GM04504 (cell line): ENCODE data around the gene NANOGP8.
A peak's percentile ranks its signal among the peaks of the same experiment; 100 is the strongest.

Experiments
- DNase-seq: peaks from one replicate; pipeline ENCODE4 v3.0.0-alpha.2; 2012; ENCODE audit warnings: low read depth

NANOGP8 gene

DNA sequence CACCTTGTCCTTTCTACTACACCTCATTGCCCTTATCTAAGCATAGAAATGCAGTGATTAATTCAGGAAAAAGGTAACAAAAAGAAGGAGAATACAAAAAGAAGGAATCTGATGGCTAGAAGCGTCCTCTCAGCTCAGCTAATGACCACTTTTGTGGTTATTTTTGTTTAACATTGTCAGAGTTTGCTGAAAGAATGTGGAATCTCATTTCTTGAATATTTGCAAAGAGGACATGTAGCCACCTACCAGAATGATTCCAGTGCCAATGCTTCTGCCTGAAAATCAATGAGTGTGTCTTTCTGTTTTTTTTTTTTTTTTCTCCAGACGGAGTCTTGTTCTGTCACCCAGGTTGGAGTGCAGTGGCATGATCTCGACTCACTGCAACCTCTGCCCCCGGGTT is 24.5 kb downstream of the NANOGP8 start:
- no peak for DNase-seq

DNA sequence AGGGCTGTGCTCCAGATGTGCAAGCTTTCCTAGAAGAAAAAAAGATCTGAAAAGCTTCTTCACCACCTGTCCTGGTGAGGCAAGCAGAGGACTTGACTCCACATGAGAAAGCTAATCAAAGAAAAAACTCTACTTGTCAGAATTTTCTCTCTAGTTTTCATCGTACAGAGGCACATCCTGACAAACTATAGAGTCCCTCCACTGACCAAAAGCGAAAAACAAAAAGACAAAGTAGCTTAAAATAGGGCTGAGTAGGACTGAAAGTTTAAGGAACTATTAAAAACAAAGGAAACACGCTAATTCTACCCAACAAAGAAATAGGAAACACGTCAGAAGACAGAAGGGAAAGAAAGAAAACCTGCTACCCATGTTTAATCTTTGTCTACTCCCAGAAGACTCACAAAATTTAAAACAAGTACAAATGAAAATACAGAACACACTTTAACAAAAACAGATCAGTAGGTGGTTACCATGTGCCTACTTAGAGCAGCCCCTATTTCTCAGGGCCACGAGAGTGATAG is 26.5 kb downstream of the NANOGP8 start:
- no peak for DNase-seq

DNA sequence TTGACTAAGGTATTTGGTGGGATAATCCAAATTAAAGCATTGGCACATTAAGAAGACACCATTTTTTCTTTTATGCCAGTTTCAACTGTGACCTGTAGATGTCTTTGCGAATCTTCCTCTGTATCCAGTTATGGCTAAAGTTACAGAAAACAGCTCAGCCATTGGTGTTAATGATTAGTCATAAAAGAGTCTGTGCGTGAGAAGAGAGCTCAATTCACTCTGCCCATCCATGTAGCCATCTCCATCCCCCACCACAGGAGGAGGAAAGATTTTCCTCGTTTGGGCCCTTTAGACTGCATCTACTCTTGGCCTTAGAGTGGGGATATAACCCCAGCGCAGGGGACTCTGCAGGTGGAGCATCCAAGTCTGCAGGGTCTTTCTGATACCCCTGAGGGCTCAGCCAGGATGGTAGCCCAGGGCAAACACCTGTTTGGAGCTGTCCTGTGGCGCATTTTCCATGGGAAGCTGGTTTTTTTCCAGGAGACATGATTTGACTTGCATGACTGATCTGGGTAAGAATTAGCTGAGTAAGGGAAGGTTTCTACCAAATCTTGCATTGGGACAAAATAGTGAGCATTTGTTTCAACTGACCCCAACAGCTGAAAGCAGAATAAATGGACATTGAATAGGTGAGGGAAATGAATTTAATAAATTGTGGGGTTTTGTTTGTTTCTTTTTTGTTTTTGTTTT is 29.5 kb downstream of the NANOGP8 start:
- no peak for DNase-seq

DNA sequence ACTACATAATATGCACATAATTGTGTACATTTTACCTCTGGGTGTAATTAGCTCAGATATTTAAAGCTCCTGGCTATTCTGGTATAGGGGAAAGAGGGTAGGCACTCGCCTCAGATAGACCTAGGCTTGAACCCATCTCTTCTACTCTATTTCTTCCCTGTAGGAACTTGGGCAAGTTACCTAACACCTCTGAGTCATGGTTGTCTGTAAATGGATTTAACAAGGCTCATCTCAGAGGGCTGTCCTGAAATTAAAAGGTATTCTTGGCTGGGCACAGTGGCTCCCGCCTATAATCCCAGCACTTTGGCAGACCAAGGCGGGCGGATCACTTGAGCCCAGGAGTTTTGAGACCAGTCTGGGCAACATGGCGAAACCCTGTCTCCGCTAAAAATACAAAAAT is 30.7 kb downstream of the NANOGP8 start:
- no peak for DNase-seq

DNA sequence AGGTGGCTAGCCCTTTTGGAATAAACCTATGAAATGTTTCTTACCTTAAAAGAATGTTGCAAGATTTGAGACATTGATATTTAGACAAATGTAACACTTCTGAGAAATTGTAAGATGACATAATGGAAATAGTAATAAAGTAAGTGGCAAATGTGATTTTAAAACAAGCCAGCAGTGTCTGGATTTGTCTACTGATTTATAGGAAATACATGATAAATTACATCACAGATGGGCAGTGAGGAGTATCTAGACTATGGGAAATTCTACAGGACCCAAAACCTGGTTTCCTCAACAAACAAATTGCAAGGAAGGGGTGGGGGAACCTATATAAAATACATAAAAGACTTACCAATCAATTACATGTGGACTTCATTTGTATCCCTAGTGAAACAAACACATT is 37.1 kb downstream of the NANOGP8 start:
- no peak for DNase-seq

- DNase-seq: no peak
Observed at GRCh38 chr15:35047528-35047927, 37.6 kb downstream of the NANOGP8 start.

DNA sequence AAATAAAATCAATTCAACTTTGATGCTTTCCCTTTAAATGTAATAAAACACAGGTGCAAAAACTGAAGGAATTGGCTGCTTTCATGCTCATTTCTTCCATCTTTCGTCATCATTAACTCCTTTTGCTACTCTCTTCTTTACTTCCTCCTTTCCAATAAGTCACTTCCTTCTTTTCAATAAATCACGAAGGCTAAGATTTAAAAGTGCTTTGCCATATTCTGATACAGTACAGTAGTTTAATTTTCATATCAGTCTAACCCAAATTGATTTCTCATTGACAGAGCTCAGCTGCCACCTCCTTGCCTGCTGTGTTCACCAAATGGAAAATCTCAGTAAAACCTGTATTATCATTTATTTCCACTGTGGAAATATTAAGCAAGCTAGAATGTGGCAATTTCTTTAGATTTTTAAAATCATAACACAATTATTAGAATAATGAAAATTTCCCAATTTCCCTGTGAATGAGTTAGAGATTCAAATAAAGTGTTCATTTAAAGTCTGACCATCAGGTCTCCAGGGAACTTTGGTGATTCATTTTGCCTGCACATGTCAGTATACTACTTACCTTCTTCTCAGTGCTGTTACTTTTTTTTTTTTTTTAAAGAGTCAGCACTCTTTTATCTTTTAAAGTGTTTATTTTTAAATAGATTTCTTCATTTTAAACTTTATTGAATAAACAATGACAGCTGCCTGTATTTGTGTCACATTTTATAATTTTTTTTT is 41.6 kb downstream of the NANOGP8 start:
- DNase-seq: no peak

DNA sequence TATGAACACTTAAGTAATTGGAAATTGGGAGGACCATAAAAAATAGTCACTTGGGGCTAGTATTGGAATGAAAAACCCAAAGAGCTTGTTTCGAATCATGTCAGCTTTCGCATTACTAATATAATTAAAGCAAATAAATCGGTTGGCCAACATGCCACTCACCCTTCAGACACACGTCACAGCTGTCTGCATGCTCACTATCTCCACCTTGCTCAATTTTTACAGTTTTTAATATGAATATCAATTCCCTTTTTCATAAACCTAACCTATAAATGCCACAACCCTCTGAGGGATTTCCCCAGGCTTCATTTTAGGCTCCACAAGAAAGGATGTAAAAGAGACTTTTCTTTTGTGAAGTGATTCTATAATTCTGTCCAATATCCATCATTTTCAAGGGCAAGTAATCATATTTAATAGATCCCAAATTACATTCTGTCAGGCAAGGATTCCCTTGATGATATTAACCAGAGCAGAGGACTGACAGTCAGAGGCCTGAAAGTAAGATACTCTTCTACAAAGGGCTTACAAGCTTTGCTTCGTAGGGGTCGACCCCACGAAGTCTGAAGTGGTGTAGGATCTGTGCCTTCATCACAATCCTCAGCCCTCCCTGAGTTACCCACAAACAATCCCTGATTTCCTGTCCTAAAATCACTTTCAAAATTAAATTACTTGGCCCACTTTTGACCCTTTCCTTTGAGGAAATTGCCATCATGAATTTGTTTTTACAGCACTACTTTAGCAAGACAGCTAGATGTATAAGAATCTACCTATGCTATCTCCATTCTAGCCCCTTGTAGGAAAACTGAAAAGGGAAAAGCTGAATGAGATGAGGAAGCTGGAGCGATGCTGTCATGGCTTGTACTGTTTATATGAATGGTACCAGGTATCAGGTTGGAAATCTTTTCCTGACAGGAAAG is 44.5 kb downstream of the NANOGP8 start:
- DNase-seq: no peak

- DNase-seq: peak; percentile 34
Observed at GRCh38 chr15:35038626-35039451, 46.3 kb downstream of the NANOGP8 start.
